Fibroblast of pulmonary artery (primary cell): ENCODE data around the gene C1orf116.

Source experiments
- DNase-seq: peaks from one replicate; pipeline ENCODE4 v3.0.0-alpha.2; 2010; ENCODE audit warnings: low read depth
- H3K4me3 ChIP-seq: replicated peaks from 2 replicates; pipeline ENCODE4 v1.5.1; 2011; ENCODE audit warnings: low read depth, mild to moderate bottlenecking, control low read depth, low read length, moderate library complexity
- CTCF ChIP-seq: IDR thresholded peaks from 2 replicates; pipeline ENCODE4 v1.5.1; 2011; ENCODE audit warnings: mild to moderate bottlenecking, control low read depth, low read length, inconsistent platforms; ENCODE audit errors: missing control alignments

Gene C1orf116

GRCh38 chr1:207025146-207025880 is 7.2 kb downstream of the C1orf116 start:
- TF ChIP-seq CTCF = no peak
- no peak overlapping the region for H3K4me3 ChIP-seq
- peak; percentile 57 for DNase-seq

GRCh38 chr1:207024202-207025145 is 8.1 kb downstream of the C1orf116 start:
- H3K4me3 ChIP-seq = no peak overlapping the region
- TF ChIP-seq CTCF = no peak
- DNase-seq = peak; percentile 42

GRCh38 chr1:207022996-207023679 is 9.4 kb downstream of the C1orf116 start:
- no peak for DNase-seq
- no peak overlapping the region for H3K4me3 ChIP-seq
- no peak for TF ChIP-seq CTCF

- no peak overlapping the region for H3K4me3 ChIP-seq
- no peak for DNase-seq
- no peak for TF ChIP-seq CTCF
Measured at GRCh38 chr1:207021876-207022596, 10.5 kb downstream of the C1orf116 start.

GRCh38 chr1:207021139-207021861 is 11.3 kb downstream of the C1orf116 start:
- H3K4me3 ChIP-seq = no peak overlapping the region
- TF ChIP-seq CTCF = no peak
- DNase-seq = peak; percentile 58

- H3K4me3 ChIP-seq = no peak overlapping the region
- DNase-seq = peak; percentile 55
- TF ChIP-seq CTCF = no peak
Measured at GRCh38 chr1:207020709-207021107, 11.8 kb downstream of the C1orf116 start.
